GM19023 (cell line): ENCODE data around the gene ZNF70.

Source experiments
- ATAC-seq: cut with Tn5 transposase; IDR thresholded peaks from one replicate; pipeline ENCODE4 v1.9.1; 2021; ENCODE audit warnings: mild to moderate bottlenecking, moderate library complexity; ENCODE audit not compliant: unreplicated experiment

The ZNF70 gene

DNA sequence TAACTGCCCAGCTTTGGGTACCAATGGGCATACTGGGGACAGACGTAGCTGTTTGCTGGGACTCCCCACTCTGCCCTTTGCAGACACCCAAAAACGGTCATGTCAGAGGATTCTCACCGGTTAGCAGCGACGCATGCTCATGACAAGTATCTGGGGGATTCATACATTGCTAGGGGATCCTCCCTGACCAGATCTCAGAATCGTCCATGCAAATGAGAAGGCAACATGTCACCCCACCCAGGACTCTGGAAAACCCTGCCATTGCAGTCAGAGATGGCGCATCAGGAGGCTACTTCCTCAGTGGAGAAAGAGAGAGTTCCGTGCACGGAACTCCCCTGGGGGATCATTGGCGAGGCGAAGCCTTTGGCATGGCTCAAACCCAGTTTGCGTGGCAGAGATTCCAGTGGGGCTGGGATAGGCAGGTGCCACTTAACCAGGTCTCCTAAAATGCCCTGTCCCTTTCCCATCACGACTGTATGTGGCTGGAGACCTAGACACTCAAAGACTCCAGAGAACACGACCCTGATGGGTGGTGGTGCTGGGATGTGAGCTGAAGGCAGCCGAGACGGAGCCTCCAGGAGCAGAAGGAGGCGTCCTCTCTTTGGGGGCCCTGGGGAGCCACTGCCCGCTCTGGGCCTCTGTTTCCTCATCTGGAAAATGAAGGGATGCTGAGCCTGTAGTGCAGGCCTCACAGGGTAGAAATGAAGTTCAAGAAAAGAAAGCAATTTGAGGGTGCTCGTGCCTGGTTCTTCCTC is 55.2 kb downstream of the ZNF70 start:
- peak; percentile 32 for ATAC-seq

DNA sequence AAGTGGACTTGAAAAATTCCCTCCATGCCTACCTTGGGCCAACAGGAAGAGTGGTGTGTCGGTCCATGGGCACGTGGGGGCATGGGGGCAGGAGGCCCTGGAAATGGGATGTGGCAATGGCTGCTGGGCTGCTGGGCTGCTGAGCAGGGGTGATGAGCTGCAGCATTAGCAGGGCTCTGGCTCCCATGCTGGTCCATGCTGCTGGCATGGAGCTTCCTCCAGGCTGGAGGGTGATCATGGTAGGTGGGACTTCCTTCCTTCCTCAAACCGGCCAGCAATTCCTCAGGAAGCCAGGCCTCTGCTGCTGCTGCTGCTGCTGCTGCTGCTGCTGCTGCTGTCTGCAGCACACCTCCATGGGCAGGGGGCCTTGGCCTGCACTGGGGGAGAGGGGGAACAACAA is 55.8 kb downstream of the ZNF70 start:
- ATAC-seq = no peak

DNA sequence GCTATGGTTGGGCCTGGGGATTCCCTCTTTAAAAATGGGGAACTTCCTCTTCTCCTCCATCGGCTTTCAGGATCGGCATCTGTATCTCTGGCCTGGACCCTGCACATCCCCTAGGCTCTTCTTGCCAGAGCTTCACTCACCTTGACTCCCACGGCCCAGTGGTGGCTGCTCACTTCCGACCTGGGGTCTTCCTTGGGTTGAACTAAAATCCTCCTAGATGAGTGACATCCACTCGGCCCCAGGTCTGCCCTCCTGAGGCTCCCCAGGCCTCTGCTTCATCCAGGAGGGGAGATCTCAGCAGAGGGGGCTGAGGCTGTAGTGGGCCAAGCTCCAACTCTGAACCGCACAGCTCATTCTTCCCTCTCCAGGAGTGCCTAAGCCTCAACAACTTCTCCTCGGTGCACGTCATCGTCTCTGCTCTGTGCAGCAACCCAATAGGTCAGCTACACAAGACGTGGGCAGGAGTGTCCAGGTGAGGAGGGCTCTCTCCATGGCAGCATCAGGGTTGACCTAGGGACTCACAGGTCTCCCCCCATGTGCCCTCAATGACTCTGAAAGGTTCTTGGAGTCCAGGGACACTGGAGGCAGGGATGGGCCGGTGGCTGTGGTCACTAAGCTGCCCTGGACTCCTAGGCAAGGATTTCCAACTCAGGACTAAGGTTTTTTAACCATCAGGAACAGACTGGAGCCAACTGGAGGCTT is 56.8 kb downstream of the ZNF70 start:
- no peak for ATAC-seq

DNA sequence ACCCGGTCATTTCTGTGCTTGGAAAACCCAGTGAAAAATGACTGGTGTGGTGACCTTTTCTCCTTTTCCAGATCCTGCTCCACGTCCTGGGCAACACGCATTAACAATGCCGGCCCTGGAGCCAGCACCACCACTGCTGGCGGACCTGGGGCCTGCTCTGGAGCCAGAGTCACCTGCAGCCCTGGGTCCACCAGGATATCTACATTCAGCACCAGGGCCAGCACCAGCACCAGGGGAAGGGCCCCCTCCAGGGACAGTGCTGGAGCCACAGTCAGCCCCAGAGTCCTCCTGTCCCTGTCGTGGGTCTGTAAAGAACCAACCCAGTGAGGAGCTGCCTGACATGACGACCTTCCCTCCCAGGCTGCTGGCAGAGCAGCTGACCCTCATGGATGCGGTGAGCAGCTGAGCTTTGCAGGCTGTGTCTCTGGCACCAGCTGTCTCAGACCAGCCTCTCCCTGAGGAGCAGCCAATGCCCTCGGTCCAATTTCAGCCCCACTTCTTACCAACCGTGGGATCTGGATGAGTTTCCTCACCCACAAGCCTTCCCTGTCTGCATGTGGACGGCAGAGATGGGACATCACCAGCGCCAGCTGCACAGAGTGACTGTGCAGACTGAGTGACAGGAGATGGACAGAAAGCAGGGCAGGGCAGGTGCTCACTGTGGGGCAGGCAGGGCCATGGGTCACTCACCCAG is 58.2 kb downstream of the ZNF70 start:
- ATAC-seq = no peak

DNA sequence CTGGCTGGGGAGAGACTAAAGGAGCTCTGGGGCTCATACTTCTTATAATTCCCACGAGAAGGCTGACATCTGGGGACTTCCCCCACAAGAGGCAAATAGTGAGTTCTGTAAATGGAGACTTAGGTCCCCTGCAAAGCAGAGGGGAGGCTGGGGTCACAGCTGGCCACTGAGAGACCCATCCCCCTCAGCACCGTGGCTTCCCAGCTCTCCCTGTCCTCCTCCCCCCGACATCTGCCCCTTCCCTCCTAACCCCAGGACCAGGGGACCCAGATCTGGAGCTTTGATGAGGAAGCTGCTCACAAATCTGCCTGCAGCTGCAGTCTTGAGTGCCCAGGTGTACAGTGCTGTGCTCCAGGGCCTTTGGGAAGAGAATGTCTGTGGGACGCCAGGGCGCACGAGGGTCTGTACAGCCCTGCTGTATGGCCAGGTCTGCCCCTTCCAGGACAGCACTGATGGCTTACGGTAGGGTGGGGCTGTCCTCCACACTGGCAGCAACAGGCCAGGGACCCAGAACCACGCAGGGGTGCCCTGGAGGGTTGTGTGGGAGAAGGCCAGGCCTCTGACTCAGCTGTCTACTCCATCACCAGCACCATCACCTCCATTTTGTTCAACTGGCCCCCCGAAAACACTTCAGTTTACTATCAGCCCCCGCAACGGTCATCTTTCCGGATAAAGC is 59.0 kb downstream of the ZNF70 start:
- no peak for ATAC-seq

DNA sequence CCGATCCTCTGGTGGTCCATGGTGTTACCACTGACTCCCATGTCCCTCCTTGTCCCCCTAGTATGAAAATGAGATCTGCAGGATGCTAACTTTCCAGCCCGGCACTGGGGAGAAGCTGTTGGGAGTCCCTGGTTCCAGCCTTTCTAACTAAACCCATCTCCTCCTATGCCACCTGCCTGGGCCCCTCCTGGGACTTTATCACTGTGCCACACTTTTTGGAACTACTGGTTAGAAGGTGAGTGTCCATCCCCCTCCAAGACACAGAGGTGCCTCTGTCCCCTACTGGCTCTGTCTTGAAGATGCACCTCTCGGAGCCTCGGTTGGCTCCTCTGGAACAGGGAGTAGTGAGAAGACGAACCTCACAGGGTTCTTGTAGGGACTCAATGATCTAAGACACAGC is 60.2 kb downstream of the ZNF70 start, which contains the start of gene RGL4:
Gene RGL4, plus strand, starts transcription at position 301 of the 400 bp plus-strand sequence. CDS start 1,018 bp downstream, outside the sequence.
- ATAC-seq = no peak

DNA sequence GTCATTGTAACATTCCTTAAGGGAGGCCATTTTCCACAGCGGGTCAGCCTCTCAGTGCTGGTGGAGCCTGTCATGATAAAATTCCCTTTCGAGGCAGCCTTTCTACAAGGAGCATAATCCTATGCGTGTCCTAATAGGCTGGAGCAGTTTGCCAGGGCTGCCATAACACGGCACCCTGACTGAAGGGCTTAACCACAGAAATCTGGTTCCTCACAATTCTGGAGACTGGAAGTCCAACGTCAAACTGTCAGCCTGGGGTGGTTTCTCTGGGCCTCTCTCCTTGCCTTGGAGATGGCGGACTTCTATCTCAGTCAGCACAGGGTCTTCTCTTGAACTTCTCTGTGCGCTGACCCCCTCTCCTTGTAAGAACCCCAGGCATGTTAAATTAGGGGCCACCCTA is 61.5 kb downstream of the ZNF70 start:
- ATAC-seq = no peak
